Suprapubic skin (tissue), 4 donors: Measurements from ENCODE around the gene MYOZ3. TPM values are rescaled to one million over a fixed set of nuclear protein-coding genes. Genes with fewer than 3 reads are reported as not detected.
A peak's percentile ranks its signal among the peaks of the same experiment; 100 is the strongest.

Experiments used
- DNase-seq, 2 donors: peaks; one replicate each; pipeline ENCODE4 v3.0.0-alpha.2; 2019; ENCODE audit warnings: low spot score in 2 of 2
- H3K27ac ChIP-seq: fragments of 200-600 bp; sonication (generic); one replicate; pipeline ENCODE4 v1.5.1; 2019
- H3K27me3 ChIP-seq: fragments of 200-600 bp; sonication (generic); one replicate; pipeline ENCODE4 v1.5.1; 2019
- H3K36me3 ChIP-seq: fragments of 200-600 bp; sonication (generic); one replicate; pipeline ENCODE4 v1.5.1; 2019
- H3K4me1 ChIP-seq: fragments of 200-600 bp; sonication (generic); one replicate; pipeline ENCODE4 v1.5.1; 2019
- H3K4me3 ChIP-seq: fragments of 200-600 bp; sonication (generic); one replicate; pipeline ENCODE4 v1.5.1; 2019; ENCODE audit warnings: mild to moderate bottlenecking
- H3K9me3 ChIP-seq: fragments of 200-600 bp; sonication (generic); one replicate; pipeline ENCODE4 v1.5.1; 2019
- EP300 ChIP-seq: sonication (generic); formaldehyde crosslinking; IDR thresholded peaks from one replicate; pipeline ENCODE4 v1.6.1; 2017; ENCODE audit warnings: antibody characterized with exemption
- POLR2A ChIP-seq, 2 donors: fragments of 450-650 bp; IDR thresholded peaks; one replicate each; pipeline ENCODE4 v1.6.1; 2017; ENCODE audit warnings: antibody characterized with exemption in 2 of 2, mild to moderate bottlenecking in 2 of 2, moderate library complexity in 2 of 2
- POLR2AphosphoS5 ChIP-seq, 3 donors: sonication (generic); formaldehyde crosslinking; IDR thresholded peaks; one replicate each; pipeline ENCODE4 v1.6.1; 2017; ENCODE audit warnings: antibody characterized with exemption in 3 of 3
- WGBS: methylation state at CpG from one replicate; pipeline ENCODE4 v1.1.5; 2018; 5-methylcytosine and 5-hydroxymethylcytosine counted together
- total RNA-seq, 4 donors: library from RNA; depleted of rRNA; stranded (reverse); fragments of >200 nt; gene quantifications; one replicate each; pipeline ENCODE4 v1.1.0, GENCODE V29; 2016
- TF ChIP-seq, protein P1 (sequence below), 2 donors: fragments of 200-600 bp in 1 of 2; fragments of 450-650 bp in 1 of 2; sonication (generic) in 1 of 2; IDR thresholded peaks; one replicate each; pipeline ENCODE4 v1.5.1; 2016 to 2019; ENCODE audit warnings: antibody characterized with exemption in 2 of 2, mild to moderate bottlenecking in 1 of 2, moderate library complexity in 1 of 2

Gene MYOZ3
- total RNA-seq, 4 donors from 2014 or later: 0.30 TPM; not detected in 3

- no peak for DNase-seq
- no peak for TF ChIP-seq POLR2AphosphoS5 (IDR thresholded peaks at IDR 0.05)
- TF ChIP-seq, protein P1, sequence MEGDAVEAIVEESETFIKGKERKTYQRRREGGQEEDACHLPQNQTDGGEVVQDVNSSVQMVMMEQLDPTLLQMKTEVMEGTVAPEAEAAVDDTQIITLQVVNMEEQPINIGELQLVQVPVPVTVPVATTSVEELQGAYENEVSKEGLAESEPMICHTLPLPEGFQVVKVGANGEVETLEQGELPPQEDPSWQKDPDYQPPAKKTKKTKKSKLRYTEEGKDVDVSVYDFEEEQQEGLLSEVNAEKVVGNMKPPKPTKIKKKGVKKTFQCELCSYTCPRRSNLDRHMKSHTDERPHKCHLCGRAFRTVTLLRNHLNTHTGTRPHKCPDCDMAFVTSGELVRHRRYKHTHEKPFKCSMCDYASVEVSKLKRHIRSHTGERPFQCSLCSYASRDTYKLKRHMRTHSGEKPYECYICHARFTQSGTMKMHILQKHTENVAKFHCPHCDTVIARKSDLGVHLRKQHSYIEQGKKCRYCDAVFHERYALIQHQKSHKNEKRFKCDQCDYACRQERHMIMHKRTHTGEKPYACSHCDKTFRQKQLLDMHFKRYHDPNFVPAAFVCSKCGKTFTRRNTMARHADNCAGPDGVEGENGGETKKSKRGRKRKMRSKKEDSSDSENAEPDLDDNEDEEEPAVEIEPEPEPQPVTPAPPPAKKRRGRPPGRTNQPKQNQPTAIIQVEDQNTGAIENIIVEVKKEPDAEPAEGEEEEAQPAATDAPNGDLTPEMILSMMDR (IDR thresholded peaks at IDR 0.05): no peak
- no peak for TF ChIP-seq POLR2A (IDR thresholded peaks at IDR 0.05)
- no peak for TF ChIP-seq EP300
- Histone ChIP-seq H3K9me3 (no peaks in the 10 kb centered on the region), H3K27me3 (no peaks in the 10 kb centered on the region), H3K4me3 (peak overlapping the region; percentile 75), H3K4me1 (peaks cover 55% of the 10 kb centered on the region), H3K27ac (peak overlapping the region; percentile 85), H3K36me3 (no peaks in the 10 kb centered on the region)
- 11% methylated on average over 18 of the region's 74 CpGs for WGBS
Observed at GRCh38 chr5:150624334-150625163, 36.5 kb upstream of the MYOZ3 start.

- H3K36me3 ChIP-seq: no peaks in the 10 kb centered on the region
- peak overlapping the region; percentile 75 for H3K4me3 ChIP-seq
- H3K27me3 ChIP-seq: no peaks in the 10 kb centered on the region
- peaks cover 50% of the 10 kb centered on the region for H3K4me1 ChIP-seq
- no peak for DNase-seq
- peak overlapping the region; percentile 85 for H3K27ac ChIP-seq
- H3K9me3 ChIP-seq: no peaks in the 10 kb centered on the region
- TF ChIP-seq, protein P1 (IDR thresholded peaks at IDR 0.05): no peak
- TF ChIP-seq EP300: no peak
- no peak for TF ChIP-seq POLR2AphosphoS5 (IDR thresholded peaks at IDR 0.05)
- no peak for TF ChIP-seq POLR2A (IDR thresholded peaks at IDR 0.05)
- WGBS: 100% methylated on average over 1 of the region's 19 CpGs
Observed at GRCh38 chr5:150625164-150625535, 35.9 kb upstream of the MYOZ3 start.

DNA sequence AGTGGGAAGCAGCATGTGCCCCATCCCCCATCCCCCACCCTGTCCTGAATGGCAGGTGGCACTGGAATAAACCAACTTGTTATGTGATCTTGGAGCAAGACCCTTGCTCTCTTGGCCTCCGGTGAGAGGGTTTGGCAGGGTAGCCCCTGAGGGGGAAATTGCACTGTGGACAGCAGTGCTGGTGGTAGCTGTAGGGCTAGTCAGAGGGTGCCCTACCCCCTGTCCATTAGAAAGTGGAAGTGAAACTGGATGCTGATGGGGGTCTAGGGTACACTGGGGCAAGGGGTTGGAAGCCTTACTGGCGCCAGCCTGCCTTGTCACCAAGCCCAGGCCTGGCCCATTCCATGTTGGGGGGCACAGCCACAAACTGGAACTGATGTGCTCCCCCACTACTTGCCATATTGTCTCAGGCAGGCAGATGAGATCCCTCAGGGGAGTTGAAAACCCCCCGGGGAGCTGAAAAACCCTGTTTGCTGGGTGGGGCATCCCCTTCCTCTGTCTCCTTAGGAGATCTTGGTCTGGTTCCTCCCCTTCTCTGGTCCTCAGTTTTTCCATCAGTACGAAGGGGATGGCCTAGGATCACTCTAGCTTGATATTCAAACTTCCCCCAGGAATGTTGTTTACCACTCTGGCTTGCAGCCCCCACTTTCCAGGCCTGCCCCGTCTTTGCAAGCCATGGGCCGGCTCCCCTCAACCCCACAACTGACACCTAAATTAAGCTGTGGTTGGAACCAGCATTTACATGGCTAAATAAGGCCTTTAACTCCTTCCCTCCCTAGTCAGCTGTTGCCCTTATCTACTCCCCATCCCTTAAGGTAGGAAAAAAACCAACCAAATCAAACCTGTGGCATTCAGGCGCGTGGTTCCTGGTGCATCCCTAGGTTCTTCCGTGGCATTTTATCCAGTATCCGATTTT, 35.0 kb upstream of the MYOZ3 start:
- H3K27me3 ChIP-seq: no peaks in the 10 kb centered on the region
- peaks cover 60% of the 10 kb centered on the region for H3K4me1 ChIP-seq
- H3K36me3 ChIP-seq: no peaks in the 10 kb centered on the region
- no peaks in the 10 kb centered on the region for H3K9me3 ChIP-seq
- no peak for DNase-seq
- H3K4me3 ChIP-seq: peak overlapping the region; percentile 75
- WGBS: 69% methylated on average over 9 of the region's 10 CpGs
- TF ChIP-seq, protein P1 (IDR thresholded peaks at IDR 0.05): no peak
- no peak for TF ChIP-seq EP300
- TF ChIP-seq POLR2A (IDR thresholded peaks at IDR 0.05): no peak
- TF ChIP-seq POLR2AphosphoS5 (IDR thresholded peaks at IDR 0.05): no peak
- peak overlapping the region; percentile 85 for H3K27ac ChIP-seq

DNA sequence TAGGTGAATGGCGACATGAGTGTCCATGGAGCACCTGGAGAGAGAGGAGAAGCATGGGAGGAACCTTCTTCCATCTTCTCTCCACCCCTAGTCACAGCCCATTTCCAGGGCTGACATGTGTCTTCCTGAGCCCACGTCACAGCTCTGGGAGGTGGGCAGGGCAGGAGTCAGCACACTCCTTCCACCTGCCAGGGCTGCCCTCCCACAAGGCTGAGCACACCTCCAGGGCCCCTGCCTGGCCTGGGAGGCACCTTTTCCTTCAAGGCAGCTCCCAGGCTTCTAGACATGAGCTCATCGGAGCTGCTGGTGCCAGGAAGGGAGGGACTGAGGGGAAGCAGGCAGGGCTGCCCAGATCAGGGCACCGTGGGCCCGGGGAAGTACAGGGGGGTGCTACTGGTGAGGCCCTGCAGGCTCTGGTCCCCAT, 34.2 kb upstream of the MYOZ3 start:
- Histone ChIP-seq H3K27me3 (no peaks in the 10 kb centered on the region), H3K27ac (peak overlapping the region; percentile 85), H3K9me3 (no peaks in the 10 kb centered on the region), H3K4me3 (peak overlapping the region; percentile 75), H3K36me3 (no peaks in the 10 kb centered on the region), H3K4me1 (peaks cover 61% of the 10 kb centered on the region)
- TF ChIP-seq EP300 (no peak), POLR2AphosphoS5 (IDR thresholded peaks at IDR 0.05) (no peak), POLR2A (IDR thresholded peaks at IDR 0.05) (no peak)
- TF ChIP-seq, protein P1 (IDR thresholded peaks at IDR 0.05): no peak
- 49% methylated on average over 3 of the region's 5 CpGs for WGBS
- no peak for DNase-seq
